GM19455 (cell line): Measurements from ENCODE around the gene VPS29.
"Not testable (repeated sequence)": the region's sequence is repeated elsewhere in the genome, so short reads cannot be mapped to it uniquely, and the experiment has no call there.

ENCODE experiments used
- ATAC-seq: cut with Tn5 transposase; IDR thresholded peaks from one replicate; pipeline ENCODE4 v1.9.1; 2021; ENCODE audit not compliant: unreplicated experiment

Gene VPS29

GRCh38 chr12:110528277-110528839, 26.4 kb upstream of the VPS29 start:
- ATAC-seq, result no peak

GRCh38 chr12:110520876-110521712, 19.2 kb upstream of the VPS29 start:
- not testable (repeated sequence) for ATAC-seq

- not testable (repeated sequence) for ATAC-seq
Observed at GRCh38 chr12:110518014-110518413, 16.1 kb upstream of the VPS29 start.

GRCh38 chr12:110516995-110517394, 15.1 kb upstream of the VPS29 start:
- ATAC-seq, result no peak

GRCh38 chr12:110514363-110514762, 12.5 kb upstream of the VPS29 start:
- ATAC-seq, result no peak

GRCh38 chr12:110513842-110514241, 11.9 kb upstream of the VPS29 start:
- no peak for ATAC-seq

GRCh38 chr12:110508071-110508586, 6.2 kb upstream of the VPS29 start:
- no peak for ATAC-seq

GRCh38 chr12:110505332-110505731, 3.4 kb upstream of the VPS29 start:
- ATAC-seq, result no peak

GRCh38 chr12:110503432-110503831, 1.5 kb upstream of the VPS29 start:
- no peak for ATAC-seq

- peak; percentile 14 for ATAC-seq
Observed at GRCh38 chr12:110501399-110501751, 536 bp downstream of the VPS29 start.

GRCh38 chr12:110498984-110499706, 2.8 kb downstream of the VPS29 start:
- ATAC-seq, result no peak

GRCh38 chr12:110475426-110475825, 26.5 kb downstream of the VPS29 start:
- no peak for ATAC-seq

GRCh38 chr12:110468214-110469048, 33.5 kb downstream of the VPS29 start, which contains the start of the genes FAM216A and GPN3:
TSS of gene FAM216A (plus strand) at chr12:110468845. CDS start at chr12:110468876, 31 bp downstream.
TSS of gene GPN3 (minus strand) at chr12:110468257. CDS start at chr12:110468203, 54 bp downstream.
- ATAC-seq, result peak; percentile 69

- ATAC-seq, result no peak
Observed at GRCh38 chr12:110467847-110468213, 34.1 kb downstream of the VPS29 start.

GRCh38 chr12:110466791-110467190, 35.1 kb downstream of the VPS29 start:
- no peak for ATAC-seq

GRCh38 chr12:110465765-110466164, 36.1 kb downstream of the VPS29 start:
- not testable (repeated sequence) for ATAC-seq

- no peak for ATAC-seq
Observed at GRCh38 chr12:110465024-110465423, 36.9 kb downstream of the VPS29 start.

- ATAC-seq, result not testable (repeated sequence)
Observed at GRCh38 chr12:110461189-110461588, 40.7 kb downstream of the VPS29 start.

- ATAC-seq, result no peak
Observed at GRCh38 chr12:110458756-110459155, 43.2 kb downstream of the VPS29 start.

GRCh38 chr12:110453569-110454296, 48.2 kb downstream of the VPS29 start:
- no peak for ATAC-seq
